HT1080 (cell line): ENCODE results near the gene MYL3. TPM values are rescaled to one million over a fixed set of nuclear protein-coding genes. Genes with fewer than 3 reads are reported as not detected.

Source experiments
- DNase-seq: peaks from one replicate; pipeline ENCODE4 v3.0.0-alpha.2; 2015; ENCODE audit warnings: low read depth
- total RNA-seq: library from RNA; depleted of rRNA; stranded (reverse); fragments of >200 nt; shearing (Covaris generic); gene quantifications from 2 replicates; pipeline ENCODE4 v1.2.3, GENCODE V29; 2014

Gene MYL3
- total RNA-seq, 1 experiment from 2014 or later = not detected

GRCh38 chr3:46866032-46866595 is 2.9 kb upstream of the MYL3 start:
- DNase-seq = no peak

GRCh38 chr3:46865546-46865945 is 2.3 kb upstream of the MYL3 start:
- DNase-seq = no peak

GRCh38 chr3:46865031-46865507 is 1.8 kb upstream of the MYL3 start:
- no peak for DNase-seq

GRCh38 chr3:46864061-46864881 is 1.0 kb upstream of the MYL3 start:
- DNase-seq = no peak

- DNase-seq = no peak
These were observed 747 bp downstream of the MYL3 start for GRCh38 chr3:46862369-46863025.

GRCh38 chr3:46861605-46862368 is 1.5 kb downstream of the MYL3 start:
- no peak for DNase-seq

GRCh38 chr3:46860810-46861604 is 2.2 kb downstream of the MYL3 start:
- no peak for DNase-seq

- no peak for DNase-seq
These were observed 3.0 kb downstream of the MYL3 start for GRCh38 chr3:46860017-46860809.

- no peak for DNase-seq
These were observed 4.1 kb downstream of the MYL3 start for GRCh38 chr3:46859001-46859710.

GRCh38 chr3:46858456-46858855 is 4.8 kb downstream of the MYL3 start:
- DNase-seq = no peak

- DNase-seq = no peak
These were observed 5.5 kb downstream of the MYL3 start for GRCh38 chr3:46857485-46858341.

- no peak for DNase-seq
These were observed 6.4 kb downstream of the MYL3 start for GRCh38 chr3:46856576-46857471.

- no peak for DNase-seq
These were observed 8.7 kb downstream of the MYL3 start for GRCh38 chr3:46854555-46854991.

GRCh38 chr3:46853441-46854415 is 9.5 kb downstream of the MYL3 start:
- no peak for DNase-seq

- no peak for DNase-seq
These were observed 10.3 kb downstream of the MYL3 start for GRCh38 chr3:46852839-46853355.

GRCh38 chr3:46852334-46852720 is 10.9 kb downstream of the MYL3 start:
- no peak for DNase-seq
